ENCODE measurements around the gene DOCK6.

GRCh38 chr19:11214387-11214786, 47.9 kb downstream of the DOCK6 start:
- TF ChIP-seq, protein P1, sequence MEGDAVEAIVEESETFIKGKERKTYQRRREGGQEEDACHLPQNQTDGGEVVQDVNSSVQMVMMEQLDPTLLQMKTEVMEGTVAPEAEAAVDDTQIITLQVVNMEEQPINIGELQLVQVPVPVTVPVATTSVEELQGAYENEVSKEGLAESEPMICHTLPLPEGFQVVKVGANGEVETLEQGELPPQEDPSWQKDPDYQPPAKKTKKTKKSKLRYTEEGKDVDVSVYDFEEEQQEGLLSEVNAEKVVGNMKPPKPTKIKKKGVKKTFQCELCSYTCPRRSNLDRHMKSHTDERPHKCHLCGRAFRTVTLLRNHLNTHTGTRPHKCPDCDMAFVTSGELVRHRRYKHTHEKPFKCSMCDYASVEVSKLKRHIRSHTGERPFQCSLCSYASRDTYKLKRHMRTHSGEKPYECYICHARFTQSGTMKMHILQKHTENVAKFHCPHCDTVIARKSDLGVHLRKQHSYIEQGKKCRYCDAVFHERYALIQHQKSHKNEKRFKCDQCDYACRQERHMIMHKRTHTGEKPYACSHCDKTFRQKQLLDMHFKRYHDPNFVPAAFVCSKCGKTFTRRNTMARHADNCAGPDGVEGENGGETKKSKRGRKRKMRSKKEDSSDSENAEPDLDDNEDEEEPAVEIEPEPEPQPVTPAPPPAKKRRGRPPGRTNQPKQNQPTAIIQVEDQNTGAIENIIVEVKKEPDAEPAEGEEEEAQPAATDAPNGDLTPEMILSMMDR (IDR thresholded peaks at IDR 0.05): no peak
- no peak for TF ChIP-seq POLR2A (IDR thresholded peaks at IDR 0.05)
